Naive thymus-derived CD4-positive, alpha-beta T cell (primary cell): ENCODE measurements around the gene PTTG1. TPM values are rescaled to one million over a fixed set of nuclear protein-coding genes. Genes with fewer than 3 reads are reported as not detected.

Source experiments
- microRNA-seq: library from miRNA; unstranded; fragments of <30 nt; microRNA quantifications from one replicate; pipeline ENCODE4 v1.2.0, GENCODE V29; 2022; ENCODE audit warnings: borderline microRNAs expressed
- polyA plus RNA-seq, 2 donors: library from polyadenylated mRNA; unstranded; fragments of 300-500 nt; fragmentation: Illumina TruSeq; gene quantifications; one replicate each; pipeline ENCODE4 v1.2.3, GENCODE V29; 2021
- total RNA-seq, 6 experiments: library from RNA in 5 of 6; stranded (reverse) in 5 of 6; gene quantifications; 1 replicate in 5 of 6; 2 replicates in 1 of 6; pipeline ENCODE4 v1.2.3 and lab custom pipeline; 2021 to 2026

The PTTG1 gene
- total and polyA plus RNA-seq, 7 experiments from 2014 or later, result 3.8 to 97.7 (median 9.5) TPM

Small RNAs within 50 kb of the gene (microRNA-seq; reads per million reads assigned to microRNA genes)
- not detected for gene MIR3142

Other genes starting within 250 kb of the PTTG1 start
- under 1 TPM in 1 of 5 experiments, not detected in 4; 0.60 TPM for gene FABP6, start 192.3 kb upstream of the PTTG1 start, total RNA-seq
- gene FABP6, start 192.3 kb upstream of the PTTG1 start, polyA plus RNA-seq, result not detected
- gene CCNJL, start 109.3 kb upstream of the PTTG1 start, total RNA-seq, result 1 to 10 TPM in 1 of 5 experiments, under 1 TPM in 1, not detected in 3; 0.42 to 2.3 TPM
- not detected for gene CCNJL, start 109.3 kb upstream of the PTTG1 start, polyA plus RNA-seq
- gene C1QTNF2, start 51.2 kb upstream of the PTTG1 start, total RNA-seq, result not detected
- gene C1QTNF2, start 51.2 kb upstream of the PTTG1 start, polyA plus RNA-seq, result not detected
- gene FAM200C, start 21.8 kb upstream of the PTTG1 start, total RNA-seq, result under 1 TPM in 4 of 5 experiments, not detected in 1; 0.22 to 0.94 (median 0.78) TPM
- gene FAM200C, start 21.8 kb upstream of the PTTG1 start, polyA plus RNA-seq, result under 1 TPM; 0.25 to 0.46 TPM
- 10 to 100 TPM; 53.0 to 85.3 (median 77.0) TPM for gene SLU7, start 2.8 kb upstream of the PTTG1 start, total RNA-seq
- gene SLU7, start 2.8 kb upstream of the PTTG1 start, polyA plus RNA-seq, result 10 to 100 TPM; 64.1 to 78.1 TPM